Measurements from ENCODE around the gene ATXN1. TPM values are rescaled to one million over a fixed set of nuclear protein-coding genes. Genes with fewer than 3 reads are reported as not detected.

ATXN1 gene
- total RNA-seq, 1 experiment from 2014 or later, result 16.5 TPM

DNA sequence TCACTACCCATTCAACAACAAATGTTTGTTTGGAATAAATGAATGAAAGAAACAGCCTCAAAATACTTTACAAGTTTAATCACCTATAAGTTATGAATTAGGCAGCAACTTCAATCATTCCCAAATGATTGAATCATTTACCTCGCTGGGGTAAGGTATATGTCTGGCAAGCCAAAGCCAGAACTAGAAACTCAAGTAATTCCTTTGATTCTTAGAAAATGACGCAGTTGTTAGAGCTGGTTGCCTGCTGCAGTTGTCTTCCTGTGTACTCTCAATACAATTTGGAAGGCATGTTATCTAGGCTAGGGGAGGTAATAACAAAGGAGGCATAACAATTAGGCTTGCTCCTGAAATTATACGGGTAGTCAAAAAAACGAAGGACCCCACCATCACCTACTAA is 160.6 kb downstream of the ATXN1 start:
- CTCF ChIA-PET, result interaction anchor here (1.0 to 1.5 kb wide), 2 partner anchors 9 to 129 kb away, joined by 3 read pairs; no protein-coding TSS in a partner anchor
- no peaks in the 10 kb centered on the region for H3K4me1 Mint-ChIP-seq (ENCODE audit: insufficient read depth, unreplicated experiment)

DNA sequence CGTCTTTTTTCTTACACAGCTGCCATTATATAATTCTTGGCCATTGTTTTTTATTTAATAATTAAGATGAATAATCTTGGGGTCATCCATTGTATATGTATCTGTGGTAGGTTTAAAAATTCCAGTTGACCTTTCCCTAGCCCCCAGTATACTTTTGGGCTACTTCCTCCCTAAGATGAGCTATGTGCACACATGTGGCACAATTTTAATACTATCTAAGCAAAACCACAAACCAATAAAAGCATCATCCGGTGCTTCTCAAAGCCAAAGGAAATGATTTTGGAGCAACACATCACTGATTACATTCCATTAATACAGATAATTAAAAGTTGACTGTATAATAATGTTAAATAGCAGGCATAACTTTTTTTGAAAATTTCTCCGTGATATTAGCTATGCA is 161.2 kb downstream of the ATXN1 start:
- Mint-ChIP-seq H3K4me1 (ENCODE audit: insufficient read depth, unreplicated experiment) (no peaks in the 10 kb centered on the region), H3K4me3 (ENCODE audit: unreplicated experiment) (no peak overlapping the region), H3K36me3 (ENCODE audit: insufficient read depth, unreplicated experiment) (no peaks in the 10 kb centered on the region), H3K9me3 (ENCODE audit: unreplicated experiment) (no peaks in the 10 kb centered on the region), H3K27ac (ENCODE audit: low read depth, unreplicated experiment) (no peak overlapping the region), H3K27me3 (ENCODE audit: insufficient read depth, unreplicated experiment) (no peaks in the 10 kb centered on the region)
- TF ChIP-seq, protein P1, sequence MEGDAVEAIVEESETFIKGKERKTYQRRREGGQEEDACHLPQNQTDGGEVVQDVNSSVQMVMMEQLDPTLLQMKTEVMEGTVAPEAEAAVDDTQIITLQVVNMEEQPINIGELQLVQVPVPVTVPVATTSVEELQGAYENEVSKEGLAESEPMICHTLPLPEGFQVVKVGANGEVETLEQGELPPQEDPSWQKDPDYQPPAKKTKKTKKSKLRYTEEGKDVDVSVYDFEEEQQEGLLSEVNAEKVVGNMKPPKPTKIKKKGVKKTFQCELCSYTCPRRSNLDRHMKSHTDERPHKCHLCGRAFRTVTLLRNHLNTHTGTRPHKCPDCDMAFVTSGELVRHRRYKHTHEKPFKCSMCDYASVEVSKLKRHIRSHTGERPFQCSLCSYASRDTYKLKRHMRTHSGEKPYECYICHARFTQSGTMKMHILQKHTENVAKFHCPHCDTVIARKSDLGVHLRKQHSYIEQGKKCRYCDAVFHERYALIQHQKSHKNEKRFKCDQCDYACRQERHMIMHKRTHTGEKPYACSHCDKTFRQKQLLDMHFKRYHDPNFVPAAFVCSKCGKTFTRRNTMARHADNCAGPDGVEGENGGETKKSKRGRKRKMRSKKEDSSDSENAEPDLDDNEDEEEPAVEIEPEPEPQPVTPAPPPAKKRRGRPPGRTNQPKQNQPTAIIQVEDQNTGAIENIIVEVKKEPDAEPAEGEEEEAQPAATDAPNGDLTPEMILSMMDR (IDR thresholded peaks at IDR 0.05; ENCODE audit: unreplicated experiment), result no peak
- no peak for DNase-seq (ENCODE audit: unreplicated experiment)
- ChIA-PET POLR2A (no interaction called here), CTCF (interaction anchor here (1.0 to 1.6 kb wide), 3 partner anchors 9 to 129 kb away, joined by 3 to 6 read pairs (median 3); no protein-coding TSS in a partner anchor)
- no TSS peak for BruUV-seq (replicated peaks)
- intact Hi-C loops (cut with micrococcal nuclease), result no loop called here

More for the DNA sequence above, 160.6 kb downstream of the ATXN1 start:
- Mint-ChIP-seq H3K27me3 (ENCODE audit: insufficient read depth, unreplicated experiment) (no peaks in the 10 kb centered on the region), H3K4me3 (ENCODE audit: unreplicated experiment) (no peak overlapping the region), H3K36me3 (ENCODE audit: insufficient read depth, unreplicated experiment) (no peaks in the 10 kb centered on the region), H3K27ac (ENCODE audit: low read depth, unreplicated experiment) (no peak overlapping the region), H3K9me3 (ENCODE audit: unreplicated experiment) (no peaks in the 10 kb centered on the region)
- no TSS peak for BruUV-seq (replicated peaks)
- POLR2A ChIA-PET, result no interaction called here
- TF ChIP-seq, protein P1 (IDR thresholded peaks at IDR 0.05; ENCODE audit: unreplicated experiment), result no peak
- no peak for DNase-seq (ENCODE audit: unreplicated experiment)
- intact Hi-C loops (cut with micrococcal nuclease), result no loop called here

DNA sequence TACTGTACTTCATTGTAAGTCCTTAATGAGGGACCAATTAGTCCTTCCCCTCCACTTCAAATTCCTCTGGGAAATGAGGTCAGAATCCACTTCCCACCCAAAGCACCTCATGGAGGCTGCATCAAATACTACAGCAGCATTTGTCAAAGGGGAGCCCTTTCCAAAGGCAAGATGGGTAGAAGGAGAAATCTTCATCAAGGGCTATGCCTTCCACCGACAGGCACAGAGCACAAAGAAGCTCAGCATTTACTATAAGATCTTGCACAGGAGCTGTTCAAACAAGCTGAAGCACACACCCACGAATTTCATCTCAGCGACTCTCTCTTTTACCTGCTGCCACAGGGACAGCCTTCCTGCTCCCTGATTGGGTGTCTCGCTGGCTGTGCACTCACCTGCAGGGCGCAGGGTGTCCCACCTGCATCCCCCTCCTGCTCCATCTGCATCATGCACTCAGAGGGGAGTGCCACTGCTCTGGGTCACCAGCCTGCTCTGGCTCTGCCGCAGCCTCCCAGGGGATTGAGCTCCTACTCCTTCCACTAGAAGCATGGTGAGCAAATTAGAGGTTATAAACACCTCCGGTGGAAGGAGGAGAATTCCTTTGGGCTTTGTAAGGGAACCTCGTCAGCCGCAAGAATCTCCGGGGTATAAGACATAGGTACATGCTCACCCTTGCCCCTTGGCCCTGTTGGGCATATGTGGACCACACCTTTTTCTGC is 164.5 kb downstream of the ATXN1 start:
- intact Hi-C loops (cut with micrococcal nuclease), result no loop called here
- ChIA-PET POLR2A (no interaction called here), CTCF (interaction anchor here (1.1 kb wide), 1 partner anchor 86 kb away, joined by 6 read pairs; no protein-coding TSS in a partner anchor)
- Mint-ChIP-seq H3K27ac (ENCODE audit: low read depth, unreplicated experiment) (no peak overlapping the region), H3K4me1 (ENCODE audit: insufficient read depth, unreplicated experiment) (no peaks in the 10 kb centered on the region), H3K36me3 (ENCODE audit: insufficient read depth, unreplicated experiment) (no peaks in the 10 kb centered on the region), H3K4me3 (ENCODE audit: unreplicated experiment) (no peak overlapping the region), H3K9me3 (ENCODE audit: unreplicated experiment) (no peaks in the 10 kb centered on the region), H3K27me3 (ENCODE audit: insufficient read depth, unreplicated experiment) (no peaks in the 10 kb centered on the region)
- TF ChIP-seq, protein P1 (IDR thresholded peaks at IDR 0.05; ENCODE audit: unreplicated experiment), result no peak
- no peak for DNase-seq (ENCODE audit: unreplicated experiment)
- BruUV-seq (replicated peaks), result no TSS peak

DNA sequence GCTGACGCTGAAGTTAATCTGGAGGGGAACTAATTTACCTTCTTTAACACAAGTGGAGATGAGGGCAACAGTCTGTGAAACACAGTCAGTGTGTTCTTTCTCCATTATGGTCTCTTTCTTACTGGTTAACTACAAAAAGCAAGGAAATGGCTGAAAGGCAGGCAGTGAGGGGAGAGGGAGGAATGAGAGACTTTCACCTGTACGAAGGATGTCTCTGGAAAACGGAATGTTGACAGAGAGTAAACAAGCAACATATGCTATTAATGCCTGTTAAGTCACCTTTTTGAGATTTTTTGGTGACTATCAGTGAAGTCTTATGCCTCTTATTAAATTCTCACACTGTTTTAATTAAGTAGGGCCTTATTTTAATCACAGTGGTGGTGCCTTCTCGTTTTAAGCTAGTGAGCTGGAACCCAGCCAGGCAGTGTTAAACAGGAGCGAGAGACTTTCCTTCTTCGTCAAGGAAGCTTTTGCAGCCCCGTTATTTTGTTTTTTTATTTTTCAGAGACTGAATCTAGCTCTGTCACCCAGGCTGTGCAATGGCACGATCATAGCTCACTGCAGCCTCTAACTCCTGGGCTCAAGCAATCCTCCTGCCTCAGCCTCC is 165.6 kb downstream of the ATXN1 start:
- no peaks in the 10 kb centered on the region for H3K9me3 Mint-ChIP-seq (ENCODE audit: unreplicated experiment)
- POLR2A ChIA-PET, result interaction anchor here (0.7 kb wide), 1 partner anchor 124 kb away, joined by 4 read pairs; no protein-coding TSS in a partner anchor
- H3K36me3 Mint-ChIP-seq (ENCODE audit: insufficient read depth, unreplicated experiment), result no peaks in the 10 kb centered on the region
- intact Hi-C loops (cut with micrococcal nuclease), result no loop called here
- no peaks in the 10 kb centered on the region for H3K27me3 Mint-ChIP-seq (ENCODE audit: insufficient read depth, unreplicated experiment)
- TF ChIP-seq, protein P1 (IDR thresholded peaks at IDR 0.05; ENCODE audit: unreplicated experiment), result no peak
- no peaks in the 10 kb centered on the region for H3K4me1 Mint-ChIP-seq (ENCODE audit: insufficient read depth, unreplicated experiment)
- no TSS peak for BruUV-seq (replicated peaks)
- no peak overlapping the region for H3K27ac Mint-ChIP-seq (ENCODE audit: low read depth, unreplicated experiment)
- CTCF ChIA-PET, result interaction anchor here (1.1 kb wide), 1 partner anchor 85 kb away, joined by 6 read pairs; no protein-coding TSS in a partner anchor
- no peak overlapping the region for H3K4me3 Mint-ChIP-seq (ENCODE audit: unreplicated experiment)
- DNase-seq (ENCODE audit: unreplicated experiment), result no peak
